GM19238 (cell line): Measurements from ENCODE around the gene SAXO1.

ENCODE experiments used
- DNase-seq: peaks from one replicate; pipeline ENCODE4 v3.0.0; 2011; ENCODE audit warnings: low spot score; ENCODE audit not compliant: insufficient read length

SAXO1 gene

DNA sequence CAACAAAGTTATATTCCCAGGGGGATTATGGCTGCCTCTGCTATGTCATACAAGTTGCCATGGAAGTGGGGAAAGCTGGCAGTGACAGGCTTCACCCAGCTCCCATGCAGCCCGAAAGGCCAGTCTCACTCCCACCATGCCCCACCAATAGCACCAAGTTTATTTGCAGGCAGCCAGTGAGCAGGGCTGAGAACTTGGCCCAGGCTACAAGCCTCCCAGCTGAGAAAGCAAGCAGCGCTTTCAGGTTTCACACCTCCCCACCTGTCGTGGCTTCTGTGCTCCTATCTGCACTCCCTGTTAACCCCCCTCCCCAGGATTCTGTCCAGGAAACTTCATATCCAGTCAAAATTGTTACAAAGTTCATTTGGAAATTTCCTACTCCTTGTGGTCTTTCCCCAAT, 155.0 kb downstream of the SAXO1 start:
- no peak for DNase-seq
